Cardiac fibroblast (primary cell): ENCODE results near the gene NME5.

Source experiments
- DNase-seq, 2 donors: peaks; one replicate each; pipeline versions ENCODE4 v3.0.0 to v3.0.0-alpha.2; 2010; ENCODE audit warnings: low read depth in 2 of 2
- H3K4me3 ChIP-seq, 2 donors: replicated peaks in 1 of 2; 1 replicate in 1 of 2; 2 replicates in 1 of 2; pipeline ENCODE4 v1.5.1; 2011; ENCODE audit warnings: low read depth in 2 of 2, low read length in 2 of 2, mild to moderate bottlenecking in 2 of 2, moderate library complexity in 1 of 2
- TF ChIP-seq, protein P1 (sequence below): IDR thresholded peaks from one replicate; pipeline ENCODE4 v1.5.1; 2011; ENCODE audit warnings: low read depth, mild to moderate bottlenecking, low read length, inconsistent platforms

NME5 gene

DNA sequence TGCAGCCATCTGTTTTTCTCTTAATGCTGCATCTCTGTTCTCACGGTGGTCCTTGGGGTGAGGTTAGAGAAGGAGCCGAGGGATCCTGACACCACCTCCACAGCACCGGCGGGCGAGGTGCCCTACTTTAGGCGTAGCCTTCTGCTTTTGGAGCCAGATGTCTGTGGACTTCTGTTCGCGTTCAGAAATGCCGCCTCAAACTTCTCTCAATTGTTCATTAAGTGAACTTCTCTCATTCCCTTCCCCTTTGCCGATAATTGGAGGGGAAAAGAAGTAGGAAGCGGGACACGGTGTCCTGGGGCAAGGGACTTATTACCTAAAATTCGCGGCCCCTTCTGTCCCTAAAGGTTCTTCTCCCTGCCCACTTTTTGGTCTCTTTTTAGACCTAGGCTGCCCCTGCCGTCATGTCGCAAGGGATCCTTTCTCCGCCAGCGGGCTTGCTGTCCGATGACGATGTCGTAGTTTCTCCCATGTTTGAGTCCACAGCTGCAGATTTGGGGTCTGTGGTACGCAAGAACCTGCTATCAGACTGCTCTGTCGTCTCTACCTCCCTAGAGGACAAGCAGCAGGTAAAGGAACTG is 40.1 kb upstream of the NME5 start:
- peak in 1 of 2 donors; percentile 14 for DNase-seq
- TF ChIP-seq, protein P1, sequence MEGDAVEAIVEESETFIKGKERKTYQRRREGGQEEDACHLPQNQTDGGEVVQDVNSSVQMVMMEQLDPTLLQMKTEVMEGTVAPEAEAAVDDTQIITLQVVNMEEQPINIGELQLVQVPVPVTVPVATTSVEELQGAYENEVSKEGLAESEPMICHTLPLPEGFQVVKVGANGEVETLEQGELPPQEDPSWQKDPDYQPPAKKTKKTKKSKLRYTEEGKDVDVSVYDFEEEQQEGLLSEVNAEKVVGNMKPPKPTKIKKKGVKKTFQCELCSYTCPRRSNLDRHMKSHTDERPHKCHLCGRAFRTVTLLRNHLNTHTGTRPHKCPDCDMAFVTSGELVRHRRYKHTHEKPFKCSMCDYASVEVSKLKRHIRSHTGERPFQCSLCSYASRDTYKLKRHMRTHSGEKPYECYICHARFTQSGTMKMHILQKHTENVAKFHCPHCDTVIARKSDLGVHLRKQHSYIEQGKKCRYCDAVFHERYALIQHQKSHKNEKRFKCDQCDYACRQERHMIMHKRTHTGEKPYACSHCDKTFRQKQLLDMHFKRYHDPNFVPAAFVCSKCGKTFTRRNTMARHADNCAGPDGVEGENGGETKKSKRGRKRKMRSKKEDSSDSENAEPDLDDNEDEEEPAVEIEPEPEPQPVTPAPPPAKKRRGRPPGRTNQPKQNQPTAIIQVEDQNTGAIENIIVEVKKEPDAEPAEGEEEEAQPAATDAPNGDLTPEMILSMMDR: no peak
- peak overlapping the region; percentile 74 to 75 for H3K4me3 ChIP-seq

DNA sequence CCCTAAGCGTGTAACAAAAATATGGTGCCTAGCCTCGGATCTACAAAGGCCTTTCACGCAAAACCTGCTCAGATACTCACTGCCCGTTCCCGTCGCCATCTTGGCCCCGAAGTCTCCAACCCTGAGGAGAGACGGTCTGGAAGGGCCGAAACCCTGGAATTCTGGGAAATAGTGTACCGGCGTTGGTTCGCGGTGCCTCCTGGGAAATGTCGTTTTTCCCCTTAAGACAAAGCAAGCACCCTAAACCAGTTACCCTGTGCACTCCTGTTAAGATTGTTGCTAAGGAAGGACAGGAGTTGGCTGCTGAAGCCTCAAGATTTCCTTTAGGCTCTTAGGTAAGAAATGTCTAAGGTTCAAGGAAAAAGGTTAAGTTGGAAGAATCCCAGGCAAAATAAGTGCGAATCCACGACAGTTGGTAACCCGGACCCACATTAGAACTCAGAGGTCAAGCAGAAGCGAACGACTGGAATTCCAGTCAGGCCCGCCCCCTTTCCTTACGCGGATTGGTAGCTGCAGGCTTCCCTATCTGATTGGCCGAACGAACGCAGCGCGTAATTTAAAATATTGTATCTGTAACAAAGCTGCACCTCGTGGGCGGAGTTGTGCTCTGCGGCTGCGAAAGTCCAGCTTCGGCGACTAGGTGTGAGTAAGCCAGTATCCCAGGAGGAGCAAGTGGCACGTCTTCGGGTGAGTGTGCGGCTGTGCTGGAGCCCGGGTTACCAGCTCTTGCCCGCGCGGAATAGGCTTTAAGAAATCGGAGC is 39.5 kb upstream of the NME5 start, which contains the start of the genes BRD8 and KIF20A:
TSS of gene BRD8 (minus strand) at position 115 of the 761 bp plus-strand sequence. CDS start at position 99, 16 bp downstream.
TSS of gene KIF20A (plus strand) at position 597 of the 761 bp plus-strand sequence. CDS start 569 bp downstream, outside the sequence.
- TF ChIP-seq, protein P1: no peak
- H3K4me3 ChIP-seq: peak within 1 kb of the TSS; percentile 74 to 75
- DNase-seq: peak; percentile 96 to 98

DNA sequence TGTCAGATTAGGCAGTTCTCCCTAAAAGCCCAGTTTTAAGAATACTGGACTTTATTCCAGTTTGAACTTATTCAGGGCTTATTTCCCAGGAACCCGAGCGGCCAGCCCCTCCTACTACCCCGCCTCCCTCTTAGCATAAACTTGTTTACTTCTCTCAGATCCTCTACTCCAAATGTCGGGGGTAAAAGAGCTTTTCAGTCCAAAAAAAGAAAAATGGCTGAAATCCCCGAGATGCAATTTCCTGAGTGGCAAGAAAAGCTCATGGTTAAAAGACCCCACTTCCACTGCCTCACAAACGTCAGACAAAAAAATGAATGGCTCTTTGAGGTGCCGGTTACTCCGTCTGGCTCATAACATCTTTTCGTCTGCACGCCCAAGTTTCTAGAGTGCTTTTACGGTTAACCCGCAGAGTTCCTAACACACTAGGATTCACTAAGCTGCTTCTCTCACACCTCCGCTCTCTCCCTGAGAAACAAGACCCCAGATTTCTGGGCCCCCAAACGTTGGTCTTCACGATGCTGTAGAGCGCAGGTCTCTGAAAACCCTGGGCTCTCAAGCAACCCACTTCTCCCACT is 38.8 kb upstream of the NME5 start:
- peak overlapping the region; percentile 74 to 75 for H3K4me3 ChIP-seq
- DNase-seq: peak; percentile 38 to 44
- TF ChIP-seq, protein P1: no peak

DNA sequence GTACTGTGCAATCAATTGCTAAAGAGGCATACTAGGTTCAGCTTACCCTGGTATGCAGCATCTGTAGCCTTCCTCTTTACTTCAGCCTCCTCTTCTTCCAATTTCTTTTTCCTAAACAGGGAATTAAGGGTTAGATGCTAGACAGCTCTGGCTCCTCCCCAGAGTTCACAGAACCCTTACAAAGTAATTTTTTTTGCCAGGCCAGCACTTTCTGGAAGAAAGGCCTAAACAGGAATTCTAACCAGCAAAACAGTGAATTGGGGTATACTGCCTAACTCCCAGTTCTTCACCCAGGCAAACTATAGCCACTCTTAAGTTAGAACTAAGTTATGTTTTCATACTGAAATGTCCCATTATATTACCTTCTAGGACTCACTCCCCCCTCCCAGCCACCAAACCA is 31.1 kb upstream of the NME5 start:
- no peak overlapping the region for H3K4me3 ChIP-seq
- DNase-seq: no peak
- TF ChIP-seq, protein P1: no peak

DNA sequence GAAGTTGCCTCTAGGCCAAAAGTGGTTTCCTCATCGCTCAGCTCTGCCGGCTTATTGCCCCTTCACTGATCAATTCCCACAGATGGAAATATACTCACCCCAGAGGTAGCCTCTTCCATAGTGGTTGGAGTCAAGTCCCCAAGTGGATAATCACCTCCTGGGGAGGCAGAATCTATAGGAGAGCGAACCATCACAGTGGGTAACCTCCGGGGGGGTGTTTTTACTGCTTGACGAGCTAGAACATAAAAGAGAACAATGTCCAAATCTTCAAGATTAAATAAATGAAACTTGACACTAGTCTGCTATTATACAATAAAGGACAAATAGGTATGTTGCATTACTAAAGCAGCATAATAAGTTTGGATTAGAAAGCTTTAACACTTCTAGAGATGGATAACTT is 29.9 kb upstream of the NME5 start:
- no peak overlapping the region for H3K4me3 ChIP-seq
- TF ChIP-seq, protein P1: no peak
- DNase-seq: no peak

DNA sequence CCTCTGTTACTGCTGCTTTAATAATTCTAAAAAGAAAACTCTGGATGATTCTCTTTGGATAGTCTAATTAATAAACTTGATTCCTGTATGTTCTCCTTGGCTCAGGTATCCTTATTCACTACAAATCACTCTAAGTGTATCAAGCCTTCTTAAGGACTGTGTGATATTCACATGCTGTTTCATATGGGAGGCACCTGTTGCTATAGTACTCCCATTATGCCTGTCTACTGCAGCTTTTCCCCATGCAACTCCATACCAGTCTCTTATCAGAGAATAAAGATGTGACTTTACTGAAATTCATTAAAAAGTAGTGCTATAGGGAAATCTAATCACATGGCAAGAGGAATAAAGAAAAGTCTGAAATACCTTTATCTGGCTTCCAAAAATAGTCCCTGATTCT is 24.5 kb upstream of the NME5 start:
- H3K4me3 ChIP-seq: no peak overlapping the region
- TF ChIP-seq, protein P1: no peak
- no peak for DNase-seq
